C1 segment of cervical spinal cord (tissue), 14 donors: ENCODE measurements around the gene S100A12.
A peak's percentile ranks its signal among the peaks of the same experiment; 100 is the strongest.

Source experiments
- DNase-seq, 14 donors: peaks; one replicate each; lab custom pipeline; 2025; lab: John Stamatoyannopoulos, UW

Gene S100A12

DNA sequence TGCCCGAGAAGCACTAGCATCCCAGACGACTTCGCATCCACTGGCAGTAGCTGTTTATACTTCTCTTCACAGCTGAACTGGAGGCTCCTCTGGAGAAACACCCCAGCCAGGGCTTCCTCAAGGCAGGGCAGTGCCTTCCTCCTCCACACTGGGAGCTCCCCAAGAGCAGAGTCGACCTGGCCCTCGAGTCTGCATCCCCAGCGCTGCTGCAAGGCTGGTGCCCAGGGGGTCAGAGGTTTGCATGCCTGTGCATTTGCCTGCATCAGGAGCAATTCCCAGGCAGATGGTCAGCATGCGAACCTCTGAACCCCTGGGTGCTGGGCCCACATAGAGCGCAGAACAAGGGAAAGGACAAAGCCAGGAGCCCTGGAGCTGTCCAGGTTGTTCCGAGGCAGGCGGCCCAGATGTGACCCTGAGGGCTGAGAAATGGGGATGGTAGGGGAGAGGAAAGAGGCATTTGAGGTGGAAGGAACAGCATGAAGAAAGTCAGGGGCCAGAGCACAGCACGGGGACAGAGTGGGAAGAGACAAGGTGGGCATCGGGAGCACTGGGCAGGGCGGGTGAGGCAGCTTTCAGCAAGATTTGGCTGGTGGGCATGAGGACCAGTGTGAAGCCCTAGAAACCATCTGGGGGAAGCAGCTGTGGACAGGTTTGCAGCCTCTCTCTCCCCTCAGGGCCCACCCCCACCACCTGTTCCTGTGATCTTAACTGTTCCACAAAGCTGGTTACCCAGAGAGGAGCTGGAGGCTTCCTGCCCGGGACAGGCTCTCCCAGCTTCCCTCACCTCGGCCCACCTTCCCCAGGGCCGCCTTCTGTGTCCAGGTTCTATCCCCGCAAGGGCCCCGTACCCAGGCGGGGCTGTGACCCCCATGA is 21.9 kb upstream of the S100A12 start:
- DNase-seq = no peak

DNA sequence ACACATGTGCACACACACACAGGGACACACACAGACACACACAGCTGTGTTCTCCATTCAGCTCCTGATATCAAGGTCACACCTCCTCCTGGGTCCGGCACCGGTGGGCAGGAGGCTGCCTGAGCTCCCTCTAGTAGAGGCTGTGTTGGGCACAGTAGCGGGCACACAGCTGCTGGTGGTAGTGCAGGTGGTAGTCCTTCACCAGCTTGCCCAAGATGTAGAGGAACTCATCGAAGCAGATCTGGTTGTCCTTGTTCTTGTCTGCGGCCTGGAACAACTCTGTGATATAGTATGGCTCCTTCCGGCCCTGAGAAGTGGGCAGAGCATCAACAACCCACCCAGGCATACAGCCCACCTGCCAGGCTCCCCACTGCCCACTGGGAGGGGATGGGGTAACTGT is 21.0 kb upstream of the S100A12 start:
- DNase-seq = no peak

DNA sequence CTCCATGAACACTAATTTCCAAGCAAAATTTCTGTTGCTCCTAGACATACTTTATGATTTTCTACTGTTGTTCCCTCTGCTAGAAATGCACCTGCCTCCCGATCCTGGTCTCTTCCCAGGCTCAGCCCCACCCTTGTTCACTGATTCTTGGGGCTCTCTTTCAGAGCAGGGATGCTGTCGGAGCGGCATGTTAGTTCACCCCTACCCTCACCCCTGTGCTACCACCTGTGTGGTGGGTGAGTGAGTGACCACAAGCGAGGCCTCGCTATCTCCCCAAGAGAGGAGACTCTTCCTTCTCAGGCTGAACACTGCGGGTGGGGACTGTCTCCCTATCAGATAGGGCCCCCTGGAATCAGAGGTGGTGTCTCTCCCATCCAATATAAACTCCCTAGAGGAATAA is 20.4 kb upstream of the S100A12 start:
- no peak for DNase-seq

DNA sequence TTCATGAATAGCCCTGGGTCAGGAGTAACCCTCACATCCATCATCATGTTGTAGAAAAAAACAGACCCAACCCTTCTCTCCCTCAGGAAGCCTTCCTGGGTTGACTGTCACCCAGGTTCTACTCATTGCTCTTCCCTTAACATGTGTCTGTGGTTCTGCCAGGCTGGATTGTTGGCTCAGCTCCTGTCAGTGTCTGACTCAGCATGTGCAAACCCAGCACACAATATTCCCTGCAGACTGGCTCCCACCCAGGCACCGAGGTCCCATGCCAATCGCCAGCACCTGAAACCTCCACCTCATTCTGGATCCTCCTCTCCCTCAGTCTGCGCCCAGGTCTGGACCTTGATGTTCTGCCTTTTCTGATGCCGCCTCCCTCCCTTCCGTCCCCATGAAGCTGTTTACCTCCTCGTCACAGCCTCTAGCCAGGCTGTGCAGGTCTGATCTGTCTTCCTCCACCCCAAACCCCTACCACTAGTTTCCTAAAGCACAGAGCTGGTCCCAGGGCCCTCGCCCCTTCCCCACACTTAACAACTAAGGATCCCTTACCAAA is 19.8 kb upstream of the S100A12 start:
- DNase-seq = no peak

DNA sequence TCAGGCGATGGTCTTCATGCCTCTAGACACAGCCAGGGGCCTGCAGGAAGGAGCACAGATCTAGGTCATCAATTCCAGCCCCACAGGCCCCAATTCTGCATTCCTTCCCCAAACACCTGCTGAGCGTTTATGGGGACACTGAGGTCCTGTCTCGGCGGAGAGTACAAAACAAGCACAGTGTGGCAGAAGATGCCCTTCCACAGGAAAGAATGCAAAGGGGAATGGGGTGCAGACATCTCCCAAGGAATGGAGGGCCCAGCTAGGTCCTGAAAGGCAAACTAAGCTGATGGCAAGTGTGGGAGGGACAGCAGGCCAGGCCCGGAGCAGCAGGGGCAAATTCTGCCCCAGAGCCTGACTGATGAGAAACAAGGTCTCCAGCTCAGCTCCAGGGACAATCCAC is 19.0 kb upstream of the S100A12 start:
- DNase-seq = no peak

DNA sequence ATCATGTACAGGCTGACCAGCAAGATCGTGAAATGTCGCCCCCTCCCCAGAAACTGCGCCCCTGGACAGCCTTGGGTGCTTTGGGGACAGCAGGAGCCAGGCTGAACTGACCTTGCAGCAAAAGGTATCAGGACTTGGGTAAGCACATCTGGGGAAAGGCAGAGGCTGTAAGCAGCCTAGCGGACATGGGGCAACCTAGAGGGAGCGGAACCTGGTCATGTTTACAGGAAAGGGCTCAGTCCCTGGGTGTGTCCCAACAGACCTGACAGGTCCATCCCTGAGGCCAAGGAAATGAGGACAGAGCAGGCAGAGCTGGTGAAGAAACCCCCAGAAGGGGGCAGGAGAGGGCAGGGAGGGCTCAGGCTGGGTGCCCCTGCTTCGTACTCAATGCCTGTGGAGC is 18.5 kb upstream of the S100A12 start:
- no peak for DNase-seq

DNA sequence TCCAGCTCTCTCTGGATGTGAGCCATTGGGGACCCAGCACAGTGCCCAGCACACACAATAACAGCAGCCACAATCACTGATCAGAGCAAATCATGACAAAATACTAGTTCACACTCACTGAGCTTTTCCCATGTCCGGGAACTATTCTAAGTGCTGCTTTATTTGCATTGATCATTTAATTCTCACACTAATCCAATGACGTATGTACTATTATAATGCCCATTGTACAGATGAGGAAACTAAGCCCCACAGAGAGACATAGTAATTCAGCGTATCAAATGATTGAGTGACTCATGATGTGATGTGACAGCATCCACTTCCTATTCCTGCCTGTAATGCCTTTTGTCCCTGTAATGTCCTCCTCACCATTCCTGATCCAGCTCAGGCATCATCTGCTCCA is 17.4 kb upstream of the S100A12 start:
- DNase-seq = no peak

DNA sequence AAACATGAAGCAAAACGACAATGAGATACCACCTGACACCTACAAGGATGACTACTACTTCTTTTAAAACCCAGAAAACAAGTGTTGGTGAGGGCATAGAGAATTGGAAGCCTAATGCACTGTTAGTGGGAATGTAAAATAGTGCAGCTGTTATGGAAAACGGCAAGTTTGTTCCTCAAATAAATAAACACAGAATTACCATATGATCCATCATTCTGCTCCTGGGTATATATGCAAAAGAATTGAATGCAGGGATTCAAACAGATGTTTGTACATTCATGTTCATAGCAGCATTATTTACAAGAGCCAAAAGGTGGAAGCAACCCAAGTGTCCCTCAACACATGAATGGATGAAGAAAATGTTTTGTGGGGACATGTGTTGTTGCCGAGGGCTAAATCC is 16.8 kb upstream of the S100A12 start:
- DNase-seq = no peak

DNA sequence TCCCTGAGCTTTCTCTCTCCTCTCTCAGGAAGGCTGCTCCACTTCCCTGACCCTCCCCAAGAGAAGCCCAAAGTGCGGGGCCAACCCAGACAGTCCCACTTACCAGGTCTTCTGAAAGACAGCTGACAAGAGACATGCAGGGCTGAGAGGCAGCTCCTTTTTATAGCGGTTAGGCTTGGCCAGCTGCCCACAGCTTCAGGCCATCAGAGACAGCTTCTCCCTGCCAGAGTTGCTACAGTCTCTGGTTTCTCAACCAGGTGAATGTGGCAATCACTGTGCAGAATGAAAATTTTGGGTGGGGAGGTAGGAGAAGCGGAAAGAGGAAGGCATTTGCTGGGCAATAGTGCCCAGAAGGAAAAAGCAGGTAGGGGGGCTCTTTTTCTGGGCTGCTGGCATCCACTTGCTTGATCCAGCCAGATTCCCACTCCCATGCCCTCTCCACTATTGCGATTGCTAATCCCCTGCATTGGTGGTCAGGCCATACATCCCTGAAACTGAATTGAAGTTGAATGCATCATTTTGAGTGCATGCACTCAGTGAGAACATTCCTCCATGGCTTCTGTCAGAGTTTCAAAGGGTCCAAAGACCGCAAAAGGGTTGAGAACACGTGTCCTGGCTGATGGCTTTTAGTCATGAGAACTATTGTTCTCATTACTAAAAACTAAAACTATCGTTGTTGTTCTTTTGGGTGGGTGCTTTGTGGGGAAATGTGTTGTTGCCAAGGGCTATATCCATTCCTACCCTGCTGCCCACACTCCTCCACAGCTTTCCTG is 15.7 kb upstream of the S100A12 start, which contains the start of gene S100A8:
TSS of gene S100A8 (minus strand) at position 136 of the 773 bp plus-strand sequence. CDS start 538 bp downstream, outside the sequence.
- DNase-seq = peak in 2 of 14 donors; percentile 22 to 42

DNA sequence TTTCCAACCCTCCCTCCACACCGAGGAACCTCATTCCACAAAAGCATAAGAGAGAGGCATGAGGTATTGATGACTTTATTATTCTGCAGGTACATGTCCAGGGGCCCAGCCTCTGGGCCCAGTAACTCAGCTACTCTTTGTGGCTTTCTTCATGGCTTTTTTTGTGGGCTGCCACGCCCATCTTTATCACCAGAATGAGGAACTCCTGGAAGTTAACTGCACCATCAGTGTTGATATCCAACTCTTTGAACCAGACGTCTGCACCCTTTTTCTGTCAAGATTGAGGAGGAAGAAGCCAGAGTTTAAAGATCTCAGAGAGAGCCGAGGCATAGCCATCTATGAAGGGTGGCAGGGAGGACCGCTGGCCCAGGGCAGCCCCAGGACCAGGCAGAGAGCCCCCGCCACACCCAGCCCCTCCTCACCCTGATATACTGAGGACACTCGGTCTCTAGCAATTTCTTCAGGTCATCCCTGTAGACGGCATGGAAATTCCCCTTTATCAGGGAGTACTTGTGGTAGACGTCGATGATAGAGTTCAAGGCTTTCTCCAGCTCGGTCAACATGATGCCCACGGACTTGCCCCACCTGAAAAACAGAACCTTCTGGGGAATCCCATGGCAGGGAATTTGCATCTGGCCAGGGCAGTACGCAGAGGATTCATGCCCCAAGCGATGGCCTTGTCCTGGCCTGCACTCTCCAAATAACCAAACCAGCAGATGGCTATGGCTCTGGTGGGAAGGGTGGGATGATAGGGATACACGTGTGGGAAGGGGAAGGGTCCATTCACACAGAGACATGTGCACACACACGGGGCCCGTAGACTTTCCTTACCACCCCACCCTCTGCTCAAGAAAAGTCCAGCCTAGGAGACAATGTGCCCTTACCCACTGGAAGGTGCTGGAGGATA is 14.8 kb upstream of the S100A12 start:
- DNase-seq = no peak

DNA sequence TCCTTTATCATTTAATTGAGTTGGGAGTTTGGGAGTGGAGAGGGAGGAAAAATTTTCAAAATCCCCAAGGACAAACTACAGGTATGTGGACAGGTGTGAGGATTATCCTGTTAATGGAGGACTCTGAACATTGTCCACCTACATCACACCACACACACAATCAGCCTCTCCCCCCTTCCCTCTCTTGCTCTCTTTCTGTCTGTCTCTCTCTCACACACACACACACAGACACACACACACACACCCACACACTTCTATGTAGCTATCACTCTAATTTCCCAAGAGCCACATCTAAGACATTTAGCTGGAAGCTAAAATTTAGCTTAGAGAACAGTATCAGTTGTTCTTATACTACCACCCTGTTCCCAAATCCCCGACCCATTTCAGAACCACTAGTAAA is 14.0 kb upstream of the S100A12 start:
- no peak for DNase-seq

DNA sequence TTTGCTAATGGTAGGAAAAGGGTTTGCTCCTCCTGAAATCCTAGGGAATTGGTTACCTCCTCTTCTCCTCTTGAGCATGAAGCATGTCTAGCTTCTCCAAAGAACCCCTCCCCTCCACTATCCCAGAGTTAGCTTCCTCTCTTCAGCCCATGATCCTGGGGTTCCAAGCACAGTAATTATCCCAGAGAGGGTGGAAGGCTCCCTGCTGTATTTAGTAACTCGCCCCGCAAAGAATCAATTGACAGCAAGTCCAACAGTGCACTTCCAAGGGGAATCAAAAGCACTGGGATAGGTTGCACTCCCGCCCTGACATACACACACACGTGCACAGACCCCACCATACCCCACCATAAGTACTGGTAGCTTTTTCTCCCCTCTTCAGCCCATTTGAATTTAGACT is 12.4 kb upstream of the S100A12 start:
- no peak for DNase-seq

DNA sequence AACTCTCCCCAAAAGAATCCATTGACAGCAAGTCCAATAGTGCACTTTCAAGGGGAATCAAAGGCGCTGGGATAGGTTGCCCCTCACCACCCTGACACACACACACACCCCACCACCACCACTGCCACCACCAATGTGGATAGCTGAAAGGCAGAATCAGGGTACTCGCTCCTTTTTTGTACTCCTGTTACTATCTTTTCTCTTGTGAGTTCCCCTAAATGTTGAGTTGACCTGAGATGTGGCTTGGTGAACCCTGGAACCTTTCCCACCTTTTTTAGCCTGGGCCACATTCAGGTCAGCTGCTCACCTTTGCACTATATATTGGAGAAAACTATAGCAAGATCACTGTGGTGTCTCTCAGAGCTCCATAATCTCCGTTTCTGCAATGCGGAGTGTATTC is 11.6 kb upstream of the S100A12 start:
- no peak for DNase-seq

DNA sequence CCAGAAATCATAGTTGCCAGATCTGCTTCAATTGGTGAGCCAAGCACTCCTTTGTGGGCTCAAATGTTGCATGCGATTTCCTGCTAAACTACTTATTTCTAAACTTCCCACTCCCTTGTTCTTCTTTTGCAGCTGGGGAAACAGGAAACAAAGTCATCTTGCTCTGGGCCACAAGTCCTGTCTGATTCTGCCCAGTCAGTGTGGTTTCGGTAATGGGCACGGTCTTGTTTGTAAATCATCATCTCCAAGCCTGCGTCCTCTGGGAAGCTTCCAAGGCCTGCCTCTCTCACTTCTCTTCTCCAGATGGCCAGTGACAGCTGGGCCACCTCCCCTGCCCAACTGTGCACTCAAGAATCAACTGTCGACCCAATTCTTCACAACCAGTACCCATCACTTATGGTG is 11.1 kb upstream of the S100A12 start:
- peak in 6 of 14 donors; percentile 5 to 60 (median 14) for DNase-seq

DNA sequence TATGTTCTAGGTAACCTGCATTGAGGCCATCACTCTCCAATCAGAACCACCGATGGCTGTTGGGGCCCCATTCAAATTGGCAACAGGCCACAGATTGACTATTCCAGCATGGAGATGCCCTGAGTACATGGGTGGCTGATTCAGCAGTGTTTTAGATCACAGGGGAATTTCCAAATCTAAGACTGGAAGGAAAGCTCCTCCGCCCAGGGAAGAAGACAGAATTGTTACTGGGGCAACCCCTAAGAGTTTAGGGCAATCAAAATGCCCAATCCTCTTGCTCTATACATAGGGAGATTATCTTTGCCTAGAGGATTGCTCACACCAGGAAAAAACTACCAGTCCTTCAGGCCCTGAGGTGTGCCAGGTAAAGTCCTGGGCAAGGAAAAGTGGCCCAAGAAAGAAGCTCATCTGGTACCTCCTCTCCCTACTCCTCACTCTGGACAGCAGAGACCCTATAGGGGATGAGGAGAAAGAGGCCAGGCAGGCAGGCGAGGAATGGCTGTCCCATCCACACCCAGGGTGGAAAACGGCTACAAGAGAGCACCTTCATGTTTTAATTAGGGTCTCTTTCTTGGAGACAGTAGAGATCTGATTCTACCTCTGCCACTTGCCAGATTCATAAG is 9.6 kb upstream of the S100A12 start:
- no peak for DNase-seq

DNA sequence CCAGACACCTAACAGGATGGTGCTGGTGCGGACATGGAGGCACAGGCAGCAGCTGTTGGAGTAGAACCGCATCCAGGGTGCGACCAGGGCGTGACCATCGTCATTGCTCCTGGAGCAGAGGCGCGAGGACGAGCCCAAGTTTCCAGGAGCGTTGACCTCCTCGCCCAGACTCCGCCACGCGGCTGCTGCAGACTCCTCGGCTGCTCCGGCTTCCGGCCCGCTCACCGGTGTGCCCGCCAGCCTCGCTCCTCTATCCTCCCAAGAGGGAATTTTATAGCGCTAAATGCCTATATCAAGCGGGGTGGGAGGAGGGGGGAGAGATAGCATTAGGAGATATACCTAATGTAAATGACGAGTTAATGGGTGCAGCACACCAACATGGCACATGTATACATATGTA is 5.3 kb upstream of the S100A12 start:
- DNase-seq = no peak

DNA sequence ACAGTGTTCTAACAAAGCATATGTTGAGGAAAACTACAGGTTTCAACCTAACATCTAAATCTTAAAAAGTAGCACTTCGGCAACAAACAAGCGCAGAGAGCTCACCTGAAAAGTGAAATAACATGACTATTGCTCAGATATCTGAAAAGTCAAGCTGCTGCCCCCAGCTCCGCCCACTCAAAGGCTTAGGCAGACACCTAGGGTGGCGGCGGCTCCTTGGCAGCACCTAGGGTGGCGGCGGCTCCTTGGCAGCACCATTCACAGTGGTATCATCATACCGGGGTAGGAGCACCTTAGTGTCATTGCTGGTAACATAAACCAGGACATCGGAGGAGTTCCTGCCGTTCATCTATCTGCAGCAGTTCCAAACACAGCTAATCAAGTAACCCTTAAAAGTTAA is 4.2 kb upstream of the S100A12 start:
- DNase-seq = no peak

DNA sequence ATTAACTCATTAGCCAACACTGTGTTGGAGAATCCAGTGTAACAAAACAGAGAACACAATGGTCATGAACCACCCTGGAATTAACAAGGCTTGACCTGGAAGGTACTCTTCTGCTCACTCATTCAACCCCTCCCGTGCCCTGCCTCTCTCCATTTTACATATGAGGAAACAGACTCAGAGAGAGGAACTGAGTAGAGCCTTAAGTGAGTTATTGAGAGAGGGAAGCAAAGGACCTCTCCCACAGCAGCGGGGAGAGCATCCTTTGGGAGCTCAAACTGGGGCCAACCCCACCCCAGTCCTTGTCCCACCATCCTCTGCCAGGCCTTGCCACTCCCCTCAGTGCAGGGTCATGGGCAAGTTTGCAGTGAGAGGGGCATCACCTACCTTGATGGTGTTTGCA is 1.4 kb downstream of the S100A12 start:
- DNase-seq = no peak

DNA sequence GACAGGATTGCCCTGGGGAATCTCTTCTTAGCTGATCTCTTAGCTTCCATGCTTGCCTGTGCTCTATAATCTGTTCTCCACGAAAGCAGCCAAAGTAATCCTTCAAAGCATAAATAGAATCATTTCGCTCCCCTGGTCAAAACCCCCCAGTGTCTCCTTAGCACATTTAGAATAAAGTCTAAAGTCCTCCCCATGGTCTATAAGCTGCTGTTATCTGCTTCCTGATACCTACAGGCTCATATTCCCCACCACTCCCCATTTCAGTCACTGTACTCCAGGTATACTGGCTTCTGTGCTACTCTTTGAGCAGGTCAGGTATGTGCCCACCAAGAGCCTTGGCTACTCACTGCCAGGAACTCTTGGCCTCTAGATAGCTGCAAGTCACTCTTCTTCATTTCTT is 2.9 kb downstream of the S100A12 start:
- no peak for DNase-seq

DNA sequence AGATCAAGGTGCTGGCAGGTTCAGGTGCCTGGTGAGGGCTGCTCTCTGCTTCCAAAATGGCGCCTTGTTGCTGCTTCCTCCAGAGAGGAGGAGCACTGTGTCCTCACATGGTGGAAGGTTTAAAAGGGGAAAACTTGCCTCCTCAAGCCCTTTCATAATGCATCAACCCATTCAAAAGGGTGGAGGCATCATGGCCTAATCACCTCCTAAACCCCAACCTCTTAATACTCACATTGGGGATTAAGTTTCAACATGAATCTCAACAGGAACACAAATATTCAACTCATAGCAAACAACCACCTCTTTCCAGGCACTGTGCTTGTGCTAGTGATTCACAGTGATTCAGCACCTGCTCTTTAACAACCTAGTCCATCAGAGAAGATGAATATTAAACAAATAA is 4.2 kb downstream of the S100A12 start:
- DNase-seq = no peak

DNA sequence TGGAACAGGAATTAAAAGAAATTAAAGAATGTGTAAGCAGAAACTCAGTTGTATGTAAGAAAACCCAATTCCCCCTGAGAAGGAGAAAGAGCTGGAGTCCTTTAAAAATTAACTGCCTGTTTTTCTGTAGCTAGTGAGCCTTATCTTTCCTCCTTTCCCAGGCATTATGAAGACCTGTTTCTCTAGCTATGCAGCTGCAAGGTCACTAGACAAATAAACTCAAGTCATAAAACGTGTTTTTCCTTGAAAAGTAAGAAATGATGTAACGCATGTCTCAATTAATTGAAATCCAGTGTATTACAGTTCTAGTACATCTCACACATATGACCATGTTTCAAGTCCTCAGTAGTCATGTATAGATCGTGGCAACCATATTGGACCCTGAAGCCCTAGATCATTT is 5.3 kb downstream of the S100A12 start:
- DNase-seq = no peak
